ENCODE data around the gene MTERF4.

GRCh38 chr2:241051578-241052487 is 50.3 kb downstream of the MTERF4 start:
- TF ChIP-seq, protein P1, sequence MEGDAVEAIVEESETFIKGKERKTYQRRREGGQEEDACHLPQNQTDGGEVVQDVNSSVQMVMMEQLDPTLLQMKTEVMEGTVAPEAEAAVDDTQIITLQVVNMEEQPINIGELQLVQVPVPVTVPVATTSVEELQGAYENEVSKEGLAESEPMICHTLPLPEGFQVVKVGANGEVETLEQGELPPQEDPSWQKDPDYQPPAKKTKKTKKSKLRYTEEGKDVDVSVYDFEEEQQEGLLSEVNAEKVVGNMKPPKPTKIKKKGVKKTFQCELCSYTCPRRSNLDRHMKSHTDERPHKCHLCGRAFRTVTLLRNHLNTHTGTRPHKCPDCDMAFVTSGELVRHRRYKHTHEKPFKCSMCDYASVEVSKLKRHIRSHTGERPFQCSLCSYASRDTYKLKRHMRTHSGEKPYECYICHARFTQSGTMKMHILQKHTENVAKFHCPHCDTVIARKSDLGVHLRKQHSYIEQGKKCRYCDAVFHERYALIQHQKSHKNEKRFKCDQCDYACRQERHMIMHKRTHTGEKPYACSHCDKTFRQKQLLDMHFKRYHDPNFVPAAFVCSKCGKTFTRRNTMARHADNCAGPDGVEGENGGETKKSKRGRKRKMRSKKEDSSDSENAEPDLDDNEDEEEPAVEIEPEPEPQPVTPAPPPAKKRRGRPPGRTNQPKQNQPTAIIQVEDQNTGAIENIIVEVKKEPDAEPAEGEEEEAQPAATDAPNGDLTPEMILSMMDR (IDR thresholded peaks at IDR 0.05): no peak
- TF ChIP-seq EZH2phosphoT487 (IDR thresholded peaks at IDR 0.05) (no peak), EZH2 (IDR thresholded peaks at IDR 0.05) (no peak)

Data from neural progenitor cell (in vitro differentiated cells).